Neuronal stem cell (in vitro differentiated cells): Measurements from ENCODE around the gene BTBD6.
A peak's percentile ranks its signal among the peaks of the same experiment; 100 is the strongest.

Experiments used
- DNase-seq: peaks from one replicate; pipeline ENCODE4 v3.0.0-alpha.2; 2013; ENCODE audit warnings: low spot score
- H2AFZ ChIP-seq: one replicate; pipeline ENCODE4 v1.6.1; 2013; ENCODE audit warnings: mild to moderate bottlenecking, low read length, inconsistent platforms
- H2AK5ac ChIP-seq: 2 replicates; pipeline ENCODE4 v1.6.1; 2013; ENCODE audit warnings: low read depth, mild to moderate bottlenecking, inconsistent platforms, low read length, moderate library complexity, mixed read lengths
- H2BK120ac ChIP-seq: 2 replicates; pipeline ENCODE4 v1.6.1; 2013; ENCODE audit warnings: low read depth, mild to moderate bottlenecking, inconsistent platforms, low read length, moderate library complexity, mixed read lengths
- H2BK12ac ChIP-seq: one replicate; pipeline ENCODE4 v1.6.1; 2013; ENCODE audit warnings: low read length, inconsistent platforms
- H2BK15ac ChIP-seq: 2 replicates; pipeline ENCODE4 v1.6.1; 2013; ENCODE audit warnings: mild to moderate bottlenecking, low read length, inconsistent platforms, mixed read lengths
- H2BK5ac ChIP-seq: one replicate; pipeline ENCODE4 v1.6.1; 2013; ENCODE audit warnings: inconsistent platforms, mild to moderate bottlenecking, low read length, moderate library complexity
- H3K14ac ChIP-seq: one replicate; pipeline ENCODE4 v1.6.1; 2013; ENCODE audit warnings: low read length, inconsistent platforms
- H3K18ac ChIP-seq: 2 replicates; pipeline ENCODE4 v1.6.1; 2013; ENCODE audit warnings: low read length, inconsistent platforms
- H3K23ac ChIP-seq: 2 replicates; pipeline ENCODE4 v1.6.1; 2013; ENCODE audit warnings: low read depth, mild to moderate bottlenecking, mixed read lengths, low read length, inconsistent platforms; ENCODE audit not compliant: poor library complexity
- H3K27ac ChIP-seq: replicated peaks from 3 replicates; pipeline ENCODE4 v1.5.1; 2013; ENCODE audit warnings: low read length, inconsistent platforms
- H3K27me3 ChIP-seq, 3 experiments: 2 replicates each; pipeline ENCODE4 v1.6.1; 2013; ENCODE audit warnings: low read length in 3 of 3, mild to moderate bottlenecking in 2 of 3, inconsistent platforms in 1 of 3, low read depth in 1 of 3, mixed read lengths in 1 of 3, moderate library complexity in 1 of 3; ENCODE audit not compliant: control insufficient read depth in 3 of 3, insufficient read depth in 3 of 3
- H3K36me3 ChIP-seq, 2 donors: replicated peaks in 1 of 2; 2 replicates each; pipeline ENCODE4 v1.6.1; 2013; ENCODE audit warnings: low read length in 2 of 2; ENCODE audit not compliant: control insufficient read depth in 2 of 2, insufficient read depth in 2 of 2
- H3K4ac ChIP-seq: 2 replicates; pipeline ENCODE4 v1.6.1; 2013; ENCODE audit warnings: inconsistent platforms, mild to moderate bottlenecking, low read length, moderate library complexity
- H3K4me1 ChIP-seq, 2 donors: 1 replicate in 1 of 2; 2 replicates in 1 of 2; pipeline ENCODE4 v1.6.1; 2013; ENCODE audit warnings: low read length in 2 of 2, low read depth in 1 of 2; ENCODE audit not compliant: control insufficient read depth in 2 of 2, insufficient read depth in 1 of 2
- H3K4me2 ChIP-seq: one replicate; pipeline ENCODE4 v1.6.1; 2013; ENCODE audit warnings: mild to moderate bottlenecking, low read length, inconsistent platforms; ENCODE audit not compliant: insufficient read depth, poor library complexity, severe bottlenecking
- H3K4me3 ChIP-seq, 2 donors: 2 replicates each; pipeline ENCODE4 v1.5.1; 2013; ENCODE audit warnings: low read length in 2 of 2, mild to moderate bottlenecking in 2 of 2, inconsistent platforms in 1 of 2, moderate library complexity in 1 of 2
- H3K79me1 ChIP-seq: one replicate; pipeline ENCODE4 v1.6.1; 2013; ENCODE audit warnings: low read depth, mild to moderate bottlenecking, inconsistent platforms, low read length, moderate library complexity
- H3K9ac ChIP-seq: one replicate; pipeline ENCODE4 v1.6.1; 2013; ENCODE audit warnings: mild to moderate bottlenecking, low read depth, low read length, inconsistent platforms; ENCODE audit not compliant: poor library complexity
- H3K9me3 ChIP-seq, 2 donors: replicated peaks in 1 of 2; 2 replicates each; pipeline versions ENCODE3 to v1.6.1; 2013; ENCODE audit warnings: low read length in 2 of 2, mild to moderate bottlenecking in 2 of 2, inconsistent platforms in 1 of 2, low read depth in 1 of 2, mixed read lengths in 1 of 2, moderate library complexity in 1 of 2; ENCODE audit not compliant: control insufficient read depth in 2 of 2, insufficient read depth in 1 of 2
- H4K8ac ChIP-seq: one replicate; pipeline ENCODE4 v1.6.1; 2013; ENCODE audit warnings: low read depth, mild to moderate bottlenecking, inconsistent platforms, low read length, moderate library complexity
- H4K91ac ChIP-seq: one replicate; pipeline ENCODE4 v1.6.1; 2013; ENCODE audit warnings: low read length, low read depth, mild to moderate bottlenecking, inconsistent platforms; ENCODE audit not compliant: poor library complexity
- WGBS, 2 donors: extraction: QIAGEN DNeasy Blood & Tissue Kit; methylation state at CpG; one replicate each; pipeline ENCODE4 v1.1.7; 2013; ENCODE audit warnings: missing lambda C conversion rate in 2 of 2, mixed read lengths in 1 of 2; ENCODE audit not compliant: insufficient read length in 2 of 2, insufficient replicate concordance in 1 of 2; ENCODE audit errors: extremely low coverage in 2 of 2; 5-methylcytosine and 5-hydroxymethylcytosine counted together

The BTBD6 gene

DNA sequence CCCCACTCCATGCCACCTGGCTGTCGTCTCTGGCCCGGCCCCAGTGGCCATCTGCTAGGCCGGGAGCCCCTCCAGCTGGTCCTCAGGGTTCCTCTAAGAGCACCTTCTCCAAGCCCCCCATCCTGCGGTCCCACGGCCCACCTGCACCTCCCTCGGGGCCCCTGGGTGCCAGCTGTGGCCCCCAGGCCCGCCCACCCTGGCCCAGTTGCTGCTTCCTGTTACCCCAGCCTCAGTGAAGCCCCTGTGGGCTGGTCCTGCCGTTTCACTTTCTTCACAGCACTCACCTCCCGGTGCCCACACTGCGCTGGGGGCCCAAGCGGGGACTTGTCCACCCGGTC lies 39.6 kb upstream of the BTBD6 start:
- H3K36me3 ChIP-seq = peaks cover 6 to 15% of the 10 kb centered on the region in 2 donors
- H3K4ac ChIP-seq = no peak overlapping the region
- no peak overlapping the region for H3K27ac ChIP-seq
- H4K8ac ChIP-seq = no peak overlapping the region
- H3K79me1 ChIP-seq = peaks cover 7% of the 10 kb centered on the region
- H3K14ac ChIP-seq = no peak overlapping the region
- H3K4me3 ChIP-seq = no peak overlapping the region
- H2AK5ac ChIP-seq = no peak overlapping the region
- H3K4me2 ChIP-seq = no peak overlapping the region
- no peaks in the 10 kb centered on the region for H3K27me3 ChIP-seq
- H3K4me1 ChIP-seq = no peaks in the 10 kb centered on the region
- H2BK15ac ChIP-seq = no peak overlapping the region
- no peak overlapping the region for H3K23ac ChIP-seq
- WGBS, 2 donors = no CpG with 5 or more reads among the region's 12 CpGs
- no peak overlapping the region for H4K91ac ChIP-seq
- DNase-seq = no peak
- H3K18ac ChIP-seq = no peak overlapping the region
- no peak overlapping the region for H3K9ac ChIP-seq
- H2AFZ ChIP-seq = no peak overlapping the region
- no peak overlapping the region for H2BK12ac ChIP-seq
- H2BK120ac ChIP-seq = no peak overlapping the region
- peaks cover 0 to 2% of the 10 kb centered on the region in 2 donors for H3K9me3 ChIP-seq
- H2BK5ac ChIP-seq = no peak overlapping the region

DNA sequence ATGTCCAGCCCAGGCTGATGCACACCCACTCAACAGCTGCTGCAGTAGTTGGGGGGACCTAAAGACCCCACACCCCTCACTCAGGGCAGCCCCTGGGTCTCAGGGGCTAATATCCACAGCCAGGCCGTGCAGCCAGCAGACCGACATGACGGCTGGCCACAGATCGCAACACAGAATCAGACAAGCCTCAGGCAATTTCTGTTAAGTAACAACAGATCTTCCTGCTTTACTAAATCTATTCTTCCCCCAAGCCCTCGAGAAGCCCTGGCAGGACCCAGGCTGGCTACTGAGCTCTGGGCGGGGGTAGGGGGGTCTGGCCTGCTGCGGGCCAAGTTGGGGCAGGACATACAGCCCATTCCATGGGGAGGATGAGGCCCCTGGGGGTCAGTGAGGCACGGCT lies 39.2 kb upstream of the BTBD6 start:
- H2BK5ac ChIP-seq = no peak overlapping the region
- H2BK15ac ChIP-seq = no peak overlapping the region
- H3K27ac ChIP-seq = no peak overlapping the region
- no peak overlapping the region for H2BK12ac ChIP-seq
- H3K36me3 ChIP-seq = peaks cover 6 to 16% of the 10 kb centered on the region in 2 donors
- DNase-seq = no peak
- H3K4ac ChIP-seq = no peak overlapping the region
- H3K9ac ChIP-seq = no peak overlapping the region
- H3K4me2 ChIP-seq = no peak overlapping the region
- no peak overlapping the region for H2AK5ac ChIP-seq
- H3K14ac ChIP-seq = peak overlapping the region; percentile 6
- H3K4me3 ChIP-seq = no peak overlapping the region
- H3K4me1 ChIP-seq = no peaks in the 10 kb centered on the region
- H2AFZ ChIP-seq = no peak overlapping the region
- H3K23ac ChIP-seq = no peak overlapping the region
- peak overlapping the region; percentile 65 for H4K8ac ChIP-seq
- no peaks in the 10 kb centered on the region for H3K27me3 ChIP-seq
- peaks cover 0 to 2% of the 10 kb centered on the region in 2 donors for H3K9me3 ChIP-seq
- no peak overlapping the region for H3K18ac ChIP-seq
- no peak overlapping the region for H4K91ac ChIP-seq
- no CpG with 5 or more reads among the region's 8 CpGs for WGBS, 2 donors
- no peak overlapping the region for H2BK120ac ChIP-seq
- H3K79me1 ChIP-seq = peaks cover 7% of the 10 kb centered on the region

DNA sequence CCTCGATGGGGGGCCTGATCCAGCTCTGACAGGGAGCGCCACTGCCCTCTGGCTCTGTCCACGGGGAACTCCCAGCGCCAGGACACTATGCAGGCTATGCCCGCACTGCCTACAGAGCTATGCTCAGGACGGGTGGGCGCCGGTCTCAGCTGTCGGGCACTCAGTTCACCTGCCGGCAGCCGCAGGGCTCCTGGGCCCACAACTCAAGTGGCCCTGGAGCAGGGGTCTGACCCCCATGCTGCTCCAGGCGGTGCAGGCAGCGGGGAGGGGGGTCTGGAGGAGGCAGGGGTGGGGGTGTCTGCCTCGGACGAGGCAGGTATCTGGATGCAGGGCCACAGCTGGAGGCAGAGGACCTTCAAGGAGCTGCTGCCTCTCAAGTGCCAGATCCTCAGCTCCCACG lies 38.7 kb upstream of the BTBD6 start:
- no peak overlapping the region for H2BK15ac ChIP-seq
- H3K27me3 ChIP-seq = no peaks in the 10 kb centered on the region
- no peak overlapping the region for H3K27ac ChIP-seq
- H3K18ac ChIP-seq = no peak overlapping the region
- H2BK120ac ChIP-seq = no peak overlapping the region
- no peak overlapping the region for H2BK12ac ChIP-seq
- peak overlapping the region; percentile 71 for H3K14ac ChIP-seq
- H3K4me3 ChIP-seq = peak overlapping the region in 1 of 2 donors; percentile 16
- H3K9ac ChIP-seq = no peak overlapping the region
- no peak overlapping the region for H3K4ac ChIP-seq
- WGBS, 2 donors = no CpG with 5 or more reads among the region's 16 CpGs
- no peaks in the 10 kb centered on the region for H3K4me1 ChIP-seq
- H2BK5ac ChIP-seq = no peak overlapping the region
- no peak overlapping the region for H4K91ac ChIP-seq
- no peak overlapping the region for H3K23ac ChIP-seq
- no peak overlapping the region for H2AFZ ChIP-seq
- H4K8ac ChIP-seq = peak overlapping the region; percentile 65
- H3K79me1 ChIP-seq = peaks cover 7% of the 10 kb centered on the region
- H3K4me2 ChIP-seq = no peak overlapping the region
- H3K9me3 ChIP-seq = no peaks in the 10 kb centered on the region
- H3K36me3 ChIP-seq = peaks cover 7 to 16% of the 10 kb centered on the region in 2 donors
- no peak for DNase-seq
- H2AK5ac ChIP-seq = no peak overlapping the region

DNA sequence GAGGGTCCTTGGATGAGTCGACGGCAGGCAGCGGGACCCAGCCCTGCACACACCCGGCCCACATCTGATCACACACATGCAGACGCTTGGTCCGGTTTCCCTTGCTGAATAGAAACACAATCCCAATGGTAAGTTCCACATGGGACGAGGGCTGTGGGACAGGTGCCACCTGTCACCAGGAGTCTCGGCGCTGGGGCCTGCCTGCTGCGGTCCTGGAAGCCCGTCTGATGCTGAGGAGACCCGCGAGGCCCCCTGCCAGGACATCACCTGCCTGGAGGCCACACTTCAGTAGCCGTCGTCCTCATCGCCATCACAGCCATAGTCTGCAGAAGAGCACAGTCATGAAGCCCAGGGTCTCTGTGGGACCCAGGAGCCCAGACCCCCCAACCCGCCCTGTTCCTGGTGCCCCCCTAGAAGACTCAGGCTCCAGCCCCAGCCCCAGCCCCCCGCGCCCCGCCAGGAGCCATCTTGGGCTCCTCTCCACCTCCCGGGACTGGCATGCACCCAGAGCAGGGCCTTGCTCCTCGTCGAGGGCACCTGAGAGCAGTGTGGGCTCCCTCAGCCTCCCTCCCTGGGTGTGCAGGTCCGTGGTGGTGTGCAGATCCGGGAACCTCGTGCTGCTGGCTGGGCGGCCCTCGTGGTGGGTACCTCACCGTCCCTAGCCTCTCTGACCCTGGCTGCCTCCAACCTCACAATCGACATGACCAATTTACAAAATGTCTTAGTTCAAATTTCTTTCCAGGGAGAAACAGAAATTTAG lies 37.9 kb upstream of the BTBD6 start:
- no peak overlapping the region for H3K18ac ChIP-seq
- H3K23ac ChIP-seq = no peak overlapping the region
- H3K79me1 ChIP-seq = peaks cover 11% of the 10 kb centered on the region
- no peak for DNase-seq
- H3K4ac ChIP-seq = no peak overlapping the region
- no CpG with 5 or more reads among the region's 30 CpGs for WGBS, 2 donors
- peaks cover 13 to 16% of the 10 kb centered on the region in 2 donors for H3K36me3 ChIP-seq
- H3K14ac ChIP-seq = no peak overlapping the region
- no peak overlapping the region for H3K9ac ChIP-seq
- peaks cover 0 to 4% of the 10 kb centered on the region in 2 donors for H3K9me3 ChIP-seq
- H2BK15ac ChIP-seq = no peak overlapping the region
- no peak overlapping the region for H3K4me3 ChIP-seq
- no peak overlapping the region for H3K27ac ChIP-seq
- no peaks in the 10 kb centered on the region for H3K27me3 ChIP-seq
- H3K4me1 ChIP-seq = no peaks in the 10 kb centered on the region
- H2AFZ ChIP-seq = no peak overlapping the region
- no peak overlapping the region for H2BK120ac ChIP-seq
- H4K8ac ChIP-seq = no peak overlapping the region
- H2AK5ac ChIP-seq = no peak overlapping the region
- H3K4me2 ChIP-seq = no peak overlapping the region
- no peak overlapping the region for H2BK12ac ChIP-seq
- no peak overlapping the region for H2BK5ac ChIP-seq
- no peak overlapping the region for H4K91ac ChIP-seq
